GM19043 (cell line): ENCODE results near the gene TDRD5.

ENCODE experiments used
- ATAC-seq: cut with Tn5 transposase; IDR thresholded peaks from one replicate; pipeline ENCODE4 v1.9.1; 2021; ENCODE audit warnings: low read depth; ENCODE audit not compliant: unreplicated experiment

Gene TDRD5

GRCh38 chr1:179591592-179592580 lies at the start of gene TDRD5:
Gene TDRD5, plus strand, starts transcription at chr1:179591832. Its CDS starts 784 bp downstream, at chr1:179592616.
- ATAC-seq = no peak

GRCh38 chr1:179545321-179545720 lies 46.3 kb upstream of the TDRD5 start:
- no peak for ATAC-seq

GRCh38 chr1:179547021-179547535 lies 44.6 kb upstream of the TDRD5 start:
- no peak for ATAC-seq

- no peak for ATAC-seq
Measured at GRCh38 chr1:179548666-179549367, 42.8 kb upstream of the TDRD5 start.

GRCh38 chr1:179549368-179549700 lies 42.3 kb upstream of the TDRD5 start:
- ATAC-seq = no peak

GRCh38 chr1:179550746-179551682 lies 40.6 kb upstream of the TDRD5 start:
- no peak for ATAC-seq

- ATAC-seq = no peak
Measured at GRCh38 chr1:179554427-179554826, 37.2 kb upstream of the TDRD5 start.

GRCh38 chr1:179558078-179558477 lies 33.6 kb upstream of the TDRD5 start:
- no peak for ATAC-seq

GRCh38 chr1:179575497-179576314 lies 15.9 kb upstream of the TDRD5 start, which contains the start of gene NPHS2:
Gene NPHS2, minus strand, starts transcription at chr1:179575948. Its CDS starts 84 bp downstream, at chr1:179575864.
- ATAC-seq = no peak

GRCh38 chr1:179576509-179576908 lies 15.1 kb upstream of the TDRD5 start:
- no peak for ATAC-seq

- ATAC-seq = no peak
Measured at GRCh38 chr1:179583771-179584320, 7.8 kb upstream of the TDRD5 start.

GRCh38 chr1:179586107-179586823 lies 5.4 kb upstream of the TDRD5 start:
- ATAC-seq = no peak

- ATAC-seq = no peak
Measured at GRCh38 chr1:179587336-179587735, 4.3 kb upstream of the TDRD5 start.

GRCh38 chr1:179588425-179589024 lies 3.1 kb upstream of the TDRD5 start:
- no peak for ATAC-seq

GRCh38 chr1:179589509-179589908 lies 2.1 kb upstream of the TDRD5 start:
- ATAC-seq = no peak

- ATAC-seq = no peak
Measured at GRCh38 chr1:179590671-179591070, 961 bp upstream of the TDRD5 start.

GRCh38 chr1:179591253-179591591 lies 410 bp upstream of the TDRD5 start:
- no peak for ATAC-seq

- no peak for ATAC-seq
Measured at GRCh38 chr1:179598631-179599030, 7.0 kb downstream of the TDRD5 start.
